ENCODE data around the gene UGT2B10. TPM values are rescaled to one million over a fixed set of nuclear protein-coding genes. Genes with fewer than 3 reads are reported as not detected.

Gene UGT2B10
- total and polyA plus RNA-seq, 2 of the 13 experiments (the other 11 are each of a cell fraction or from before 2014, with no cell fraction given): 107 to 148 TPM

- TF ChIP-seq AHR (CRISPR knock-in tag; IDR thresholded peaks at IDR 0.05): no peak
- TF ChIP-seq FOXO4 (CRISPR knock-in tag; conservative IDR thresholded peaks at IDR 0.05): no peak
- TF ChIP-seq POLR2G (IDR thresholded peaks at IDR 0.05; ENCODE audit: low read depth, low read length): peak; percentile 14; the same call in 1 of the 2 replicates
- TF ChIP-seq PBX2 (CRISPR knock-in tag; IDR thresholded peaks at IDR 0.05): no peak
- no peak for TF ChIP-seq RBM39 (IDR thresholded peaks at IDR 0.05; ENCODE audit: low read depth, low read length, poor library complexity, severe bottlenecking)
- TF ChIP-seq ZBTB7B (CRISPR knock-in tag; IDR thresholded peaks at IDR 0.05): no peak
- TF ChIP-seq RERE (CRISPR knock-in tag; IDR thresholded peaks at IDR 0.05; ENCODE audit: low read depth): 0 out of 2 replicates have a peak, but pooled peaks have one; percentile 34
- TF ChIP-seq ZNF496 (CRISPR knock-in tag; IDR thresholded peaks at IDR 0.05; ENCODE audit: insufficient replicate concordance): no peak
- TF ChIP-seq BRF2 (CRISPR knock-in tag; IDR thresholded peaks at IDR 0.05): no peak
- TF ChIP-seq NFIC (IDR thresholded peaks at IDR 0.05; ENCODE audit: low read length): peak; percentile 22; the same call in 1 of the 2 replicates
- no peak for TF ChIP-seq PHF21A (CRISPR knock-in tag; IDR thresholded peaks at IDR 0.05)
- TF ChIP-seq ZNF510 (CRISPR knock-in tag; IDR thresholded peaks at IDR 0.05; ENCODE audit: low read depth): no peak
- TF ChIP-seq SMAD1 (CRISPR knock-in tag; IDR thresholded peaks at IDR 0.05; ENCODE audit: borderline replicate concordance, low read depth): no peak
- TF ChIP-seq HOXA7 (CRISPR knock-in tag; IDR thresholded peaks at IDR 0.05): no peak
- TF ChIP-seq HINFP (CRISPR knock-in tag; IDR thresholded peaks at IDR 0.05; ENCODE audit: low read depth): no peak
- TF ChIP-seq SATB2 (CRISPR knock-in tag; IDR thresholded peaks at IDR 0.05): no peak
- no peak for TF ChIP-seq TFDP1 (CRISPR knock-in tag; IDR thresholded peaks at IDR 0.05; ENCODE audit: borderline replicate concordance)
- TF ChIP-seq ZKSCAN5 (CRISPR knock-in tag; IDR thresholded peaks at IDR 0.05): no peak
Measured at GRCh38 chr4:68865188-68865638, 49.4 kb downstream of the UGT2B10 start (continued).
